Smooth muscle cell (in vitro differentiated cells): ENCODE results near the gene B4GALT2. TPM values are rescaled to one million over a fixed set of nuclear protein-coding genes. Genes with fewer than 3 reads are reported as not detected.

Source experiments
- DNase-seq: peaks from one replicate; lab custom pipeline; 2025; ENCODE audit not compliant: unreplicated experiment; lab: John Stamatoyannopoulos, UW
- H2AFZ ChIP-seq: fragments of 200-600 bp; sonication (generic); 2 replicates; pipeline ENCODE4 v1.6.0; 2016; ENCODE audit warnings: antibody characterized with exemption, low read depth, mild to moderate bottlenecking
- H3F3A ChIP-seq: fragments of 200-600 bp; sonication (generic); 2 replicates; pipeline ENCODE4 v1.6.0; 2017; ENCODE audit warnings: antibody characterized with exemption, low read depth
- H3K27ac ChIP-seq: fragments of 200-600 bp; sonication (generic); 2 replicates; pipeline ENCODE4 v1.5.1; 2016; ENCODE audit warnings: low read depth, mild to moderate bottlenecking
- H3K27me3 ChIP-seq: fragments of 200-600 bp; sonication (generic); 2 replicates; pipeline ENCODE4 v1.6.1; 2016; ENCODE audit warnings: low read depth, mild to moderate bottlenecking
- H3K36me3 ChIP-seq: fragments of 200-600 bp; sonication (generic); 2 replicates; pipeline ENCODE4 v1.5.1; 2016; ENCODE audit warnings: low read depth
- H3K4me1 ChIP-seq: fragments of 200-600 bp; sonication (generic); 2 replicates; pipeline ENCODE4 v1.5.1; 2016; ENCODE audit warnings: low read depth
- H3K4me2 ChIP-seq: fragments of 200-600 bp; sonication (generic); 2 replicates; pipeline ENCODE4 v1.6.0; 2016; ENCODE audit warnings: mild to moderate bottlenecking
- H3K4me3 ChIP-seq: fragments of 200-600 bp; sonication (generic); 2 replicates; pipeline ENCODE4 v1.5.1; 2016; ENCODE audit warnings: mild to moderate bottlenecking
- H3K79me2 ChIP-seq: fragments of 200-600 bp; sonication (generic); 2 replicates; pipeline ENCODE4 v1.6.0; 2016; ENCODE audit warnings: low read depth, mild to moderate bottlenecking
- H3K9ac ChIP-seq: fragments of 200-600 bp; sonication (generic); 2 replicates; pipeline ENCODE4 v1.6.0; 2016; ENCODE audit warnings: low read depth
- H3K9me3 ChIP-seq: fragments of 200-600 bp; sonication (generic); replicated peaks from 2 replicates; pipeline ENCODE4 v1.5.1; 2016; ENCODE audit warnings: low read depth
- H4K20me1 ChIP-seq: fragments of 200-600 bp; sonication (generic); 2 replicates; pipeline ENCODE4 v1.6.0; 2016; ENCODE audit warnings: low read depth
- WGBS: methylation state at CpG from one replicate; pipeline ENCODE4 v1.1.7; 2016; ENCODE audit warnings: low lambda C conversion rate; 5-methylcytosine and 5-hydroxymethylcytosine counted together
- polyA plus RNA-seq: library from polyadenylated mRNA; unstranded; fragments of >200 nt; fragmentation: Nextera tagmentation; extraction: Ambion mirVana; gene quantifications from 2 replicates; pipeline ENCODE4 v1.2.1, GENCODE V29; 2016
- total RNA-seq: library from RNA; depleted of rRNA; stranded (reverse); fragments of >200 nt; gene quantifications from 2 replicates; pipeline ENCODE4 v1.2.3, GENCODE V29; 2014
- TF ChIP-seq, protein P1 (sequence below): fragments of 200-600 bp; sonication (generic); IDR thresholded peaks from 2 replicates; pipeline ENCODE4 v1.5.1; 2017; ENCODE audit warnings: borderline replicate concordance, mild to moderate bottlenecking, antibody characterized with exemption; ENCODE audit not compliant: insufficient read depth, poor library complexity, severe bottlenecking

The B4GALT2 gene
- total and polyA plus RNA-seq, 2 experiments from 2014 or later: 52.4 to 135 TPM

- Histone ChIP-seq H3K4me1 (no peaks in the 10 kb centered on the region), H3K9ac (no peak overlapping the region), H3K27me3 (peaks cover 12% of the 10 kb centered on the region), H3F3A (no peaks in the 10 kb centered on the region), H3K79me2 (no peaks in the 10 kb centered on the region), H2AFZ (no peak overlapping the region), H3K27ac (no peak overlapping the region), H4K20me1 (no peaks in the 10 kb centered on the region), H3K4me2 (no peak overlapping the region), H3K9me3 (no peaks in the 10 kb centered on the region), H3K4me3 (no peak overlapping the region), H3K36me3 (no peaks in the 10 kb centered on the region)
- TF ChIP-seq, protein P1, sequence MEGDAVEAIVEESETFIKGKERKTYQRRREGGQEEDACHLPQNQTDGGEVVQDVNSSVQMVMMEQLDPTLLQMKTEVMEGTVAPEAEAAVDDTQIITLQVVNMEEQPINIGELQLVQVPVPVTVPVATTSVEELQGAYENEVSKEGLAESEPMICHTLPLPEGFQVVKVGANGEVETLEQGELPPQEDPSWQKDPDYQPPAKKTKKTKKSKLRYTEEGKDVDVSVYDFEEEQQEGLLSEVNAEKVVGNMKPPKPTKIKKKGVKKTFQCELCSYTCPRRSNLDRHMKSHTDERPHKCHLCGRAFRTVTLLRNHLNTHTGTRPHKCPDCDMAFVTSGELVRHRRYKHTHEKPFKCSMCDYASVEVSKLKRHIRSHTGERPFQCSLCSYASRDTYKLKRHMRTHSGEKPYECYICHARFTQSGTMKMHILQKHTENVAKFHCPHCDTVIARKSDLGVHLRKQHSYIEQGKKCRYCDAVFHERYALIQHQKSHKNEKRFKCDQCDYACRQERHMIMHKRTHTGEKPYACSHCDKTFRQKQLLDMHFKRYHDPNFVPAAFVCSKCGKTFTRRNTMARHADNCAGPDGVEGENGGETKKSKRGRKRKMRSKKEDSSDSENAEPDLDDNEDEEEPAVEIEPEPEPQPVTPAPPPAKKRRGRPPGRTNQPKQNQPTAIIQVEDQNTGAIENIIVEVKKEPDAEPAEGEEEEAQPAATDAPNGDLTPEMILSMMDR: no peak
- DNase-seq: no peak
- 93% methylated on average over 13 of the region's 13 CpGs for WGBS
Observed at GRCh38 chr1:43931711-43932660, 47.0 kb upstream of the B4GALT2 start.

DNA sequence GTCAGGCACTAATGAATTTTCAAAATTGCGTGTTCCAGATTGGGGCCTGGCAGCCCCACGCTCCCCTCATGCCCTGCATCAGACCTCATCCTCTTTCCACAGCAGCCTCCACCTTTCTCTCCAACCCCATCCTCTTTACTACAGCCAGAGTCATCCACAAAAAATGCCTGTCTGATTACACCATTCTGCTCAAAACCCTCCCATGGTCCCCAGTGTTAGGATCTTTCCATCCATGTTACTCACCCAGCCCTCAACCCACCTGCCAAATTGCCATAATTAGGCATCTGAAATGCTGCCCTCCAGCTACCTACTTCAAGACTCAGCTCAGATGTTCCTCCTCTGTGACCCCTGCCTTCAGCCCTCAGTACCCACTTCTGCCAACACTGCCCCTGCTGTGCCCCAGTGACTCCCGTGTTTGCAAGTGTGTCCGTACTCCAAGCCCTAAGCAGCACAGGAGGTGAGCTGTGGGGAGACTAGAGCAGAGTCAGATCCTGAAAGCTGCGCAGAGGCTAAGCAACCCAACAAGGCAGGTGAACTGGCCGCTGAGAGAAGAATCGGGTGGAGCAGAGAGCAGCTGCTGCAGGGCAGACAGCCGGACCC, 46.1 kb upstream of the B4GALT2 start:
- TF ChIP-seq, protein P1: no peak
- no peak for DNase-seq
- Histone ChIP-seq H3K4me2 (peak overlapping the region; percentile 91), H3K36me3 (no peaks in the 10 kb centered on the region), H3K27ac (no peak overlapping the region), H3F3A (no peaks in the 10 kb centered on the region), H3K79me2 (no peaks in the 10 kb centered on the region), H3K9ac (no peak overlapping the region), H3K4me1 (no peaks in the 10 kb centered on the region), H2AFZ (no peak overlapping the region), H3K9me3 (no peaks in the 10 kb centered on the region), H3K4me3 (peak overlapping the region; percentile 52), H4K20me1 (no peaks in the 10 kb centered on the region), H3K27me3 (peaks cover 16% of the 10 kb centered on the region)
- 37% methylated on average over 7 of the region's 8 CpGs for WGBS

- H3K27me3 ChIP-seq: peaks cover 21% of the 10 kb centered on the region
- TF ChIP-seq, protein P1: no peak
- H4K20me1 ChIP-seq: no peaks in the 10 kb centered on the region
- no peak within 1 kb of the TSS for H3K27ac ChIP-seq
- H2AFZ ChIP-seq: no peak within 1 kb of the TSS
- H3K4me2 ChIP-seq: peak within 1 kb of the TSS; percentile 91
- H3K9ac ChIP-seq: peak within 1 kb of the TSS; percentile 18
- H3K79me2 ChIP-seq: no peaks in the 10 kb centered on the region
- no peaks in the 10 kb centered on the region for H3F3A ChIP-seq
- peak; percentile 48 for DNase-seq
- peak within 1 kb of the TSS; percentile 52 for H3K4me3 ChIP-seq
- H3K36me3 ChIP-seq: no peaks in the 10 kb centered on the region
- no peaks in the 10 kb centered on the region for H3K4me1 ChIP-seq
- 3% methylated on average over 20 of the region's 42 CpGs for WGBS
- no peaks in the 10 kb centered on the region for H3K9me3 ChIP-seq
Observed at GRCh38 chr1:43933386-43934100, 45.5 kb upstream of the B4GALT2 start, which contains the start of gene ARTN. TSS of gene ARTN (plus strand) at chr1:43933801. CDS start at chr1:43935657, 1,856 bp downstream.
